ENCODE data around the gene VLDLR.
"Not testable (repeated sequence)": the region's sequence is repeated elsewhere in the genome, so short reads cannot be mapped to it uniquely, and the experiment has no call there.

Gene VLDLR

DNA sequence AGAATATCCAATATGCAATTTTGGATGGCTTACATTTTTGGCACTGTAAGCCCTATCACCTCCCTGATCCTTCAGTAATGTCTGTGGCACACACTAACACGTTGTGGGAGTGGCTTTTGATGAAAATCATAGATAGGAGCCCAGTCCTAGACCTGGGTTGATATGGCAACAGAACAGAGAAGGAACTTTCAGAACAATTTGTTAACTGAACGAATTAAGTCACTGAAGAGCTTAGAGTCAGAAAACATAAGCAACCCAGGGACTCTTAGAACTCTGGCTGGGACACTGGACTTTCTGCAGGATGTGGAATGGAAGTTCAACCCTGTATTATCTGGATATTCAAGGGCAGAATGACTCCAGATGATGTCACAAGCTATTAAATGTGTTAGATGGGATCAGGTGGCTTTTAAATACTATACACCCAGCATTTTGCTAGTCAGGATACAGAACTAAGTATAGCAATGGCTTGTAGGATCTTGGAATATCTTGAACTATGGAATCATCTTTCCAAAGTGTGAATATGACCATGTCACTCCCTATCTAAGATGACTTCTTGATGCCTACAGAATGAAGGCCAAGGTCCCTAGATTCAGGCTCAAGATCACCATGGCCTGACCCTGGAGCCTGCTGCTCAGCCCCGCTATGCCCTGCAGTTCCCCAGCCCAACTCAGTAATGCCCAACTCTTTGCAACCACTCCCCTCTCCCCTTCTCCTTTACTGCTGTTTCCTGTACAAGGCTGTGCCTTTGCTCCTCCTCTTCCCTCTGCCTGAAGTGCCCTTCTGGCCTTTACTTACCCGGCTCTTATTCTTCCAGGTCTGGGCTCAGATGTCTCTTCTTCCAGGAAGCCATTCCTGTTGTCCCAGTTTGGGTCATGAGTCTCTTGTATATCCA, 42.8 kb downstream of the VLDLR start:
- no peak for DNase-seq

DNA sequence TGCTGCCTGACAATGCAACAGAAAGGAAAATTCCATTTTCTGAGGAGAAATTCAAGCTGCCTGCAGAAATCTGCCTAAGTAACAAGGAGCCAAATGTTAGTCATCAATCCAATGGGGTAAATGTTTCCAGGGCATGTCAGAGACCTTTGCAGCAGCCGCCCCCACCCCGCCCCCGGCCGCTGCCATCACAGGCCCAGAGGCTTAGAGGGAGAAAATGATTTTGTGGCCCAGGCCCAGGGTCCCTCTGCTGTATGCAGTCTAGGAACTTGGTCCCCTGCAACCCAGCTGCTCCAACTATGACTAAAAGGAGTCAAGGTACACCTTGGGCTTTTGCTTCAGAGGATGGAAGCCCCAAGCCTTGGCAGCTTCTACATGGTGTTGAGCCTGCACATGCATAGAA, 45.0 kb downstream of the VLDLR start:
- no peak for DNase-seq

DNA sequence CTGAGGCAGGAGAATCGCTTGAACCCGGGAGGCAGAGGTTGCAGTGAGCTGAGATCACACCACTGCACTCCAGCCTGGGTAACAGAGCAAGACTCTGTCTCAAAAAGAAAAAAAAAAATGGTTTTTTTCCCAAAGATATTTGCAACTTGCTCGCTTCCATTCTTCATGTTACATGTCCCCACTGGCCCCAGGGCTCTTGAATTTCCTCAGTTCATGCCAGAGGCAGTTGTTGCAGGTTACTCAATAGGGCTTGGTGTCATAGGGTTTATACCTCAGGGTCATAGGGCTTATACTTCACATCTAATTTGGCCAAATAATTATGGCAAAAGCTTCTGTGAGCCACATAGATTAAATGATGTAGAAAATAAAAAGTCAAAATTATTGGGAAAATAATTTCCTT, 51.6 kb downstream of the VLDLR start:
- no peak for DNase-seq

DNA sequence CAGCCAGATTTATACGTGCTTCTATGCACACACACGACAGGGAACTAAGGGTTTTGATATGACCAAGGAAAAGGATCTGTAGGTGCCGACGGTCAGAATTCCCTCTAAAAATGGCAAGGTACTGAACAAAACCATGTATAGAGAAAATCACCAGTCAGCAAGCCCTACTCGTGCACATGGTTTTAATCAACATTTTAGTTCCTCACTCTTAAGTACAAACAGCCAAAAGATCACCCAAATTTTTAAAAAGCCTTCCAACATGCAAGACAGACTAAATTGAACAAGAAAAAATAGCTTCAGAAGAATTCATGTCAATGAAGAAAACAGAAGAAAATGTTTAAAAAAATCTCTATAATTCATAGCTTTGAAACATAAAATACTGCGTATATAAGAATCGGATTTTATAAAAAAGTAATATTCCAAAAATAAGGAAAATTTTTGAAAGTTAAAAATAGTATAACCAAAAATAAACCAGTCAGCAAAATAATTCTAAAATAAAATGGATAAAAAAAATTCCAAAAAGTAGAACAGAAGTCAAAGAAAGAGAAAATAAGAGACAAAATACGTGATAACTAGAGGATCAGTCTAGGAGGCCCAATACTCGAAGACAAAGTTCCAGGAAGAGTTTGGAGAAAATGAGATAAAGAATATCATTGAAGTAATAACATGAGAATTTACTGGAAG, 52.7 kb downstream of the VLDLR start:
- DNase-seq: no peak

DNA sequence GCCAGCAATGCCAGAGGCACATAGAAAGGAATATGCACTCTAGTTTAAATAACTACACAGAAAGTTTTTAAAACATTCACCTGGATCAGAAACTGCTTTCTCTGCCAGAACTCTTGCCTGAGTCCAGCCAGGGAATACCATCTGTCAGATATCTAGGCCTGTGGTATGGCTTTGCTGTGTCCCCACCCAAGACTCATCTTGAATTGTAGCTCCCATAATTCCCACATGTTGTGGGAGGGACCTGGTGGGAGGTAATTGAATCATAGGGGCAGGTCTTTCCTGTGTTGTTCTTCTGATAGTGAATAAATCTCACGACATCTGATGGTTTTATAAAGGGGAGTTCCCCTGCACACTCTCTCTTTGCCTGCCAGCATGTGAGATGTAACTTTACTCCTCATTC, 54.2 kb downstream of the VLDLR start:
- DNase-seq: no peak

DNA sequence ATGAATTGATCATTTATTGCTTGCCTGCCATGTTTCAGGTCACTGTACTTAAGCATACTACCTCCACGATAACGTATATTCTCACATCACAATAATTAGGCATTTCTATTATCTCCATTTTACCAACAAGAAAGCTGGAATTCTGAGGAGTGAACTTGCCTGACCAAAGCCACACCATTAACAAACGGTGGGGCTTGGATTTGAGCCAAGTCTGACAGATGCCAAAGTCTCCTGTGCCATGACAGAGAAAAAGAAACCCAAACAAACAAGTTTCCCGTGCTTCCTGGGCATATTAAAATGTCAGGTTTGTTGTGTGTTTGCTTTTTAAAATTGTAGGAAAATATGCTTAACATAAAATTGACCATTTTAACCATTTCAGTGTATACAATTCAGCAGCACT, 54.9 kb downstream of the VLDLR start:
- no peak for DNase-seq

DNA sequence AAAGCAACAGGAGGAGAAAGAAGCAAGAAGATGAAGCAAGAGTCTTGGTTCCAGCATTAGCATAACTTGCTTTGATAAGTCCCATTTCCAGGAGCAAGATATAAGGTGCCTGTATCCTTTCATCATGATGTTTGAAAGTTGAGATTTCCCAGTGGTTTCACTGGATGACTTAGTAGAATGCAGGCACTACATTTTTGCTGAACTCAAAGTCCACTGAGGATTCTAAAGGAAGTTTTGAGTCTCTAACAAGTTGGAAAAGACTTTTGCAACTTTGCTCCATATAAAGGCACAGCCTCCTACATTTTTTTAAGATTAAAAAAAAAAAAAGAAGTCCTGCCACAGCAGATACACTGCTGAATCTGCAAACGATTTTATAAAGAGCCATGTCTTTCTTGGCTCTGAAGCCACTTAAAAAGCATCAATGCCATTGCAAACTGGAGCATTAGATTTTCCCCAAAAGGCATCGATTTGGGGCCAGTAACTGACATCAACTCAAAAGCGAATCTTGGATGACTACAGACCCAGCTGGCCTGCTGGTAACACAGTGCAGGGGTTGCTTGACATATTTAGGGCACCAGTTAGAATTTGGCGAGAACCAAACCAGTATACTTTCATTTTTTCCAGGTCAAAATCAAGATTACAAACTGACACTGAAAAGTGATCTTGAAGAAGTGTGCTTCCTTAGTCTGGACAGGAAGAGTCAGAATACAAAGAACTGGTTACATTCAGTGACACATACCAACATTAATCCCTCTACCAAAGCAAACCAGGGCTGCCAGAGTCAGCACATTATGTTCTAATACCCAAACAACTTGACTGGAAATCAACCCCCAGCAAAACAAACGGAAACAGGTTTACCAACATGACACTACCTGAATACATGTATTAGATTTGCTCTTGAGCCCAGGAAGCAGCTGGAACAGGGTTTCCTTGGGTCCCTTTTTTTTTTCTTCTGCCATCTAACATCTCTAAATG, 56.6 kb downstream of the VLDLR start:
- DNase-seq: no peak

DNA sequence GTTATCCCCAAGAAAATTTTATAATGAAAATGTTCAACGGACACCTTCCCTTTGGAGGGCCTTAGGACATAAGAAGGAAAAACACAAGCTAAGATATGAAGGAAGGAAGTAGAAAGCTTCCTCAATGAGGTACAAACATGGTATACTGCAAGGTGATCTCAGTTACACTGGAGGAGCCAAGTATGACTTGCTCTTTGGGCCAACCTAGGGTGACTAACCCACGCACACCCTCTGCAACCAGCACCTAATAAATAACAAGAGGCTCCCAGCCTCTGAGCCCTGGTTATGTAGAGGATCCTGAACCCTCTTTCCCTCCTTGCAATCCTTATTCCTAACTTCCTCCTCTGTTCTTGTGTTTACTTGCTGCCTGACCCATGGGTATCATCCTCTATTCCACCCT, 57.4 kb downstream of the VLDLR start:
- no peak for DNase-seq

DNA sequence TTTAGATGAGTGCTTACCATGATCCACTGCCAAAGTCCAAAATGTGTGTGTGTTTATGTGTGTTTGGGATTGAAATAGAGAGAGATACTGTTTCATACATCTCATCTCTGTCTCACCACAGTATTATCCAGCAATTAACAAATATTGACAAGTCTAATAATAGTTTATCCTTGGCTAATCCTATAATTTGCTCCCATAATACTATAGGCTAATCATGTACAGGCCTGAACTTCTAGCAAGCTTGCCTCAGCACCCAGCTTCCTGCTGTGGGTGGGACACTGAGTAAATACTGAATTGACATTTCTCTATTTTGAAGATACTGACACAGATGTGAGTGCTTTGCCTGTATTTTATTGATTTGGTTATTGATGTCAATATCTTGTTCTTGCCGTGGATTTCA, 60.4 kb downstream of the VLDLR start:
- no peak for DNase-seq

DNA sequence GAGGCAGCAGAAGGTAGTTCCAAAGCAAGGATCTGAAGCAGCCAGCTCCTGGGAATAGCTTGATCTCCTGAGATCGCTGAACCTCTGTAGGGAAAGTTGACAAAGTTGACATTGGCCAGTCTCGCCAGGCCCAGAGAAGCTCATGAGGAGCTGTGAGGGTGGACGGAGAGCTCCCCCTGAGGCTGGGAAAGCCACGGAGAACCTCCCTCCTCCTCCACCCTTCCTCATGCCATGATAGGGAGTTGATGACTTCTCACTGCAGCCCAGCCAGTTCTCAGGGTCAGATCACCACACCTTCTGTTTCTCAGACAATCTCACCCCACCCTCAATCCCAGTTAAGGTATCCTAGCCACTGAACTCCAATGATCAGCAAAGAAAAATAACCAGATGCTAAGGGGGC, 65.3 kb downstream of the VLDLR start:
- no peak for DNase-seq

DNA sequence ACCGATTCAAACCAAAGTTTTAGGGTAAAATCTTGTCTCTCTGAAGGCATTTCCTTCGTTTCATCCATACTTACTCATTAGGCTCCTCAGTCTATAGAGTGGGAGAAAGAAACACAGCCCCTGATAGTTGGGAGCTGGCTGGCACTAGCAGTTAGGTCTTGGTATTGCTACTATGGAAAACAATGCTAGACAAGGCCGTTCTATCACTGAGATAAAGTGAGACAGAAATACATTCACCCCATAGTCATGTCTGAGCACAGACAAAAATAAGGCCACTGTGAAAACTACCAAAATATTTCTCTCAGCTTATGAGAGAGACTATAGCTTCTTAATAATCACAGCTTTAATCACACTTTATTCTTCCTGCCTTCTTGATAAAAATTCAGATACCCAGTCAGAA, 67.0 kb downstream of the VLDLR start:
- DNase-seq: no peak

DNA sequence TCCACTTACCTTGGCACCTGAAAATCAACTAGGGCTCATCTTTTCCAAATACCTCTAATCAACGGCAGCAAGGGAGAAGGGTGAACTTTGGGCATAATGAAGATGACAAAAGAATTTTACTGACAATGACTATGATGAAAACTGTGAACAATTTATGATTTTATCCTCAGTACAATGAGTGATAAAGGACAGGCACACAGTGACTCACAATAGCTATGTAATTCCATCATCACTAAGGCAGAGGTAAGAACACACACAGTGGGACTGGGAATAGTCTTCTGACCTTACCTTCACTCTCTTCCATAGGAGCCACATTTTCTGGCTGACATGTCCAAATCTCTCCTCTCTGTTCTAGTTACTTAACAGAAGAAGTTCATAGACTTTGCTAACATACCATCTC, 69.6 kb downstream of the VLDLR start:
- no peak for DNase-seq

DNA sequence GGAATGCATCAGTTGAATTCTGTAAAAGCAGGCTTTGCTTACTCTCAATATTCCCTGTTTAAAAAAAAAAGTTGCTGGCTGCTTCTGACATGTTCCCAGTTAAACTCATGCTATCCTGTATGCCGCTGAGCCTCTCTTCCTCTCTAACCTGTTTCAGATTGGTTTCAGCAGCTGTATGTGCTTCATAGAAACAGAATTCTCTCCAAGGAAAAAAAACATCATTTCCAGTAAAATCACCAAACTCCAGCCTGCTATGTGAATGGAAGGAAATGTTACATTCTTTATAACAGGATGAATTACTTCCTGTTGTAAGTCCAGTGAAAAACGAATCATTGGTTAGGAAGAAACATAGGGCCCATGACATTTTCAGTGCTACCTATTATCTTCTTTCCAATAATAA, 70.0 kb downstream of the VLDLR start:
- DNase-seq: no peak

DNA sequence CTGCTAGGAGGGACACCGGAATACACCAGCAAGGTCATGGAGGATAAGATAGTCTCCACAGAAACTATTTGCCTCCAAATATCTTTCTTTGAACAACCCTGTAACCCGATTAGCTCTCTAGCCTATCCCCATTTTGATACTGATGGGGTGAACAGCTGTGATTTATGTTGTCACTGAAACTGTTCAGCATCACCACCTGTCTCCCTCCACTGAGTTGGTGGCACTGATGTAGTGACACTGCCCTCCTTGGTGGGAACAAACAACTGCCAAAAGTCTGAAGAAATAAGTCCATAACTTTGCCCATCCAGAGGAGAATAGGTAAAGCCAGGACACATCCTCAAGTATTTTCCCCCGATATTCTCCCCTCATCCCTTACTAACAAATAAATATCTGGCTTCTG, 71.5 kb downstream of the VLDLR start:
- no peak for DNase-seq

DNA sequence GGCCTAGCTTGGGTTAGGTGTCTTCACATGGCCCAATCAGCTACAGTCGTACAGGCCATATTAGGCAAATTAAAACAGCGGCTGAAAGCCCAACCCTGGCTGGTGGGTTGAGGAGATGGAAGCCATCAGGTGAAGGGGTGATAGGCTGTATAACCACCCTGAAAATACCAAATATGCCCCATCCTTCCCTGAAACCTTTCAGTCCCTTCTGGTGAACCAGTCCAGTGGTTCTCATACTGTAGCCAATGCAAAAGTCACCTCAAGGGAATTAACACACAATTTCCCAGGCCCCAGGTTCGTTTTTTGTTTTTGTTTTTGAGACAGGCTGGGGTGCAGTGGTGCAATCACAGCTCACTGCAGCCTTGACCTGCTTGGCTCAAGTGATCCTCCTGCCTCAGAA, 75.9 kb downstream of the VLDLR start:
- DNase-seq: no peak

DNA sequence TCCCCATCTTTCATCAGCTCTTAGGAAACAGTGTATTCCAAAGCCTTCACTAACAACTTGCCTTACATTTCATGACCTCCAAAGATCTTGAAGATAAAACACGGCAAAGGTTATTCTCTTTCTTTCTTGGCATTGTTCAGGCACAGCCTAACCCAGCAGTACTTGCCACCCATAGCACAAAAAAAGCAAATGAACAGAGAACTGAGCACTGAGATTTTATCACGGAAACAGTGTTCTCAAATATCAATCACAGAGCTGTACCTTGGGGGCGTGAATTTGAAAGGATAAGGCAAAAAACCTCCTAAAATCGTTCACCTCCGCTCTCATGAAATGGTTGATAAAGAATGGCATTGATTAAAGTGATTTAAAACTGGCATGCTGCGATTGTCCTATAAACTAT, 78.8 kb downstream of the VLDLR start:
- DNase-seq: no peak

DNA sequence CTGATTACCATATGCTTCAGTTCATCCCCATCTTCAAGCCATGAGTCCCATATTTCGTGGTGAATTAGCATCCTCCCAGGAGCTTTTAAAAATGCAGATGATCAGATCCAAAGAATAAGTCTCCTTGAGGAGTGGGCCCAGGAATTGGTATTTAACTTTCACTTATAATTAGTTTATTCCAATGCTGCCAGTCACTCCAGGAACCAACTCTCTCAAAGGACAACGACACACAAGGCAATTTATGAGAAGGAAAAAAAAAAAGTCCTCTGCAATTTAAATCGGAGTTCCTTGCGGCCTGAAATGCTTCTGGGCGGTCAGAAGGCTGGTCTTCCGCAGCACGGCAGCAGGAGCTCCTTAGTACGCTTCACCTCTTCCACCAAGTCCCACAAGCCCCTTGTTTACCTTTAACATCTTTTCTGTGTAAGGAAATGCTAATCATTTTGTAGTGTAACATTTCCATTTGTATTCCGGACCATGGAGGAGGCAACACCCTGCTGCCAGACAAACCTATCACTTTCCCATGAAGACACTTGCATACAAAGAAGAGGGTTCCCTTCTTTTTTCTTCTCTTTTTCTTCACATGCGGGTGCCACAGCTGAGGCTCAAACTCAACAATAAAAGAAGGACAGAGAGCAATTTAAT, 79.4 kb downstream of the VLDLR start:
- no peak for DNase-seq

DNA sequence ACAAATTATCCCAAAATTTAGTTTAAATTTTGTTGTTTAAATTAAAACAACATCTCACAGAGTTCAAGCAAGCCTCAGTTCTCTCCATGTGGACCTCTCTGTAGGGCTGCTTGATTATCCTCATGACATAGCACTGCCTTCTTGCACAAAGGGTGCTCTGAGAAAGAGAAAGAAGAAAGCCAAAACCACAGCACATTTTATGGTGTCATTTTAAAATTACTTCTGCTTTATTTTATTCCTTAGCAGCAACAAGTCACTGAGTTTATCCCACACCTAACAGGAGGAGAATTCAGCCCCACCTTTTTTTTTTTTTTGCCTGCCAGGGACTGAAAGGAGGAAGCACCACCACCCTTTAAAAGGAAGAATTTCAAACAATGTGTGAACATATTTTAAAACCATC, 82.9 kb downstream of the VLDLR start:
- DNase-seq: no peak

DNA sequence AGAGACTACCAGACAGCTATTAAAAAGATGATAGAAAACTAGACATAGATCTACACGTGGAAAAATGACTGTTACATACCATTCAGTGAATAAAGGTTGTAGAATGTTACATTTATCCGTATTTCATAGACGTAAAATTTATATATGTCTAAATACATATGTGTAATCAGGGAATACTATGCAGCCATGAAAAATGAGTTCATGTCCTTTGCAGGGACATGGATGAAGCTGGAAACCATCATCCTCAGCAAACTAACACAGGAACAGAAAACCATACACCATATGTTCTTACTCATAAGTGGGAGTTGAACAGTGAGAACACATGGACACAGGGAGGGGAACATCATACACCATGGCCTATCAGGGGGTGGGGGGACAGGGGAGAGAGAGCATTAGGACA, 85.7 kb downstream of the VLDLR start:
- DNase-seq: not testable (repeated sequence)
